HG03095 (cell line): ENCODE data around the gene ERGIC1.

Experiments
- ATAC-seq: cut with Tn5 transposase; IDR thresholded peaks from one replicate; pipeline ENCODE4 v1.9.1; 2021; ENCODE audit warnings: moderate library complexity; ENCODE audit not compliant: unreplicated experiment

The ERGIC1 gene

GRCh38 chr5:172940268-172941066 lies 106.4 kb downstream of the ERGIC1 start:
- no peak for ATAC-seq

- ATAC-seq = no peak
Measured at GRCh38 chr5:172941067-172941516, 107.0 kb downstream of the ERGIC1 start.

GRCh38 chr5:172942556-172942955 lies 108.5 kb downstream of the ERGIC1 start:
- ATAC-seq = no peak

- no peak for ATAC-seq
Measured at GRCh38 chr5:172943283-172943841, 109.3 kb downstream of the ERGIC1 start.

GRCh38 chr5:172943906-172944305 lies 109.9 kb downstream of the ERGIC1 start:
- ATAC-seq = no peak

DNA sequence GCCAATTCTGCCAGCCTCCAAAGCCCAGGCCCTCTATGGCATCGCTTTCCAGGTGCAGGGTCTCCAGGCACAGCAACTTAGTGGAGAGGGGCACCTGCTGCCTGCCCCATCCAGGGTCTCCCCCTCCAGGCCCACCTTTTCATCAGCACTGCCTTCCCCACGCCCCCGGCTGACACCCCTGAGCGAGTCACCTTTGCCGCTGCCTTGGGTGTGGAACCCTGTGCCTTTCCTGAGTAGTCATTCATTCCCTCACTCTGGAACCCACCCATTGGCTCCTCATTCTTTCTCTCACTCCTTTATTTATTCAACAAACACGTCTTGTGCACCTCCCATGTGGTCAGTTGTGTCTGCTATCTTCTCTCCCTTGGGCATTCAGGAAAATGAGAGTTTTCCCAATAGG lies 110.7 kb downstream of the ERGIC1 start:
- ATAC-seq = no peak

GRCh38 chr5:172945151-172945550 lies 111.1 kb downstream of the ERGIC1 start:
- ATAC-seq = no peak

GRCh38 chr5:172946146-172946545 lies 112.1 kb downstream of the ERGIC1 start:
- no peak for ATAC-seq

DNA sequence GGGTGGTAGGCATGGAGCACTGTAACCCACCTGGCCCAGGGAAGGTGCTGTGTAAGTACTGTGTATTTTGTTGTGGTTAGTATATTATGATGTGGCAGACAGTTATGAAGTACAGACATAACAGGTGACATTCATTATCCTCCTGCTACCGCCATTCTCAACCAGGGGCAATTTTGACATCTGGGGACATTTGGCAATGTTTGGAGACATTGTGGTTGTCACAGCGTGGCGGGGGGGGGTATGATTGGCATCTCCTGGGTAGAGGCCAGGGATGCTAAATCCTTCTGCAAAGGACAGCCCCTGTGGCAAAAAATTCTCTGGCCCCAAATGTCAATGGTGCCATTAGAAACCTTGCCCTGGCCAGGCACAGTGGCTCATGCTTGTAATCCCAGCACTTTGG lies 115.4 kb downstream of the ERGIC1 start:
- ATAC-seq = no peak

- no peak for ATAC-seq
Measured at GRCh38 chr5:172950176-172950965, 116.3 kb downstream of the ERGIC1 start.

- no peak for ATAC-seq
Measured at GRCh38 chr5:172951371-172952033, 117.5 kb downstream of the ERGIC1 start.

DNA sequence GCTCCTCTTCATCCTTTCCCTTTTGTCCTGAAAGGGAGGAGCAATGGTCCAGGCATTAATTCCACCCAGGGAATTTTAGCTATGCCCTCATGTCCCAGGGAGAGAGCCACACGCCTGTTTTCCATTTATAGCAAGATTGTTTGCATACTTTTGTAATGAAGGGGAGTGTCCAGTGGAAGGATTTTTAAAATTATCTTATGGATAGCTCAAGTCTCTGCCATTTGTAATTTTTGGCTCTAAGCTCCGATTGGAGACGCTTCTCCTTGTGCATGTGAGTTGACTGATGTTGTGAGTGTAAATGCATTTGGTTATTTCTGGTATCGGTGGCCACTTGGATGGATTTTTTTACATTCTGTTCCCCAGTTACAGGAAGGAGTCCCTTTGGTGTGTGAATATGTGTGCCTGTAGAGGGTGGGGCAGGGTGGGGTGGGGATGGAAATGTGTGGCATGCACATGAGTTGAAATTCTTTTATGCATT lies 118.0 kb downstream of the ERGIC1 start:
- no peak for ATAC-seq

GRCh38 chr5:172953776-172954675 lies 120.0 kb downstream of the ERGIC1 start:
- no peak for ATAC-seq

- ATAC-seq = no peak
Measured at GRCh38 chr5:172954751-172955159, 120.7 kb downstream of the ERGIC1 start.

DNA sequence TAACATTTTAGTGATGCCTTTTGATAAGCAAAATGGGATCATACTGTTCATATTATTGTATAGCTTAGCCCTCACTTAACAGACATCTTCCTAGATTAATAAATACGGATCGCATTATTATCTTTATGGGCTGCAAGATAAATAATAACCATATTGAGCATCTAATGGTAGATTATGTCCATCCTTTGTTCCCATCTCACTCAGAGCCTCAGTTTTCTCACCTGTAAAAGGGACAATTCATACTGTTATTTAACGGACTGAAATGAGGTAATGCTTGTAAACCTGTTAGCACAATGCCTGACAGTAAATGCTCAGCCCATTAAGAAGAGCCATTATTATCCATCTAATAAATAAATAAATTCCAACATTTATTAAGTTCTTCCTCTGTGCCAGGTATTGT lies 122.2 kb downstream of the ERGIC1 start:
- ATAC-seq = no peak

- no peak for ATAC-seq
Measured at GRCh38 chr5:172956936-172957335, 122.9 kb downstream of the ERGIC1 start.

DNA sequence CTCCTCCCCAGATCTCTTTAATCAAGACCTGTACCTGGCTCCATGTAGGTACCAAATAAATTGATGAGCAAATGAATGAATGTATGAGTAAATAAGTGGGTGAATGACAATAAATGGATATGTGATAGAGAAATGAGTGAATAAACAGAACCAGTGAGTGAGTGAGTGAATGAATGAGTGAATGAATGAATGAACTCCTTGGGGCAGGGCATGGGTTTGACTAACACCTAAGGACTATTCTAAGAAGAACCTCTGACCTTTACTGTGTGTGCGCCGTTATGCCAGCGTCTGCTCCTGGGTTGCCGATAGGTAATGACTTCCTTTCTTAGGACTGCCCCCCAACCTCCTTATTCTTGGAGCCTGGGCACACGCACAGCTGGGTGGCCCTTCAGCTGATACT lies 123.4 kb downstream of the ERGIC1 start:
- ATAC-seq = no peak

DNA sequence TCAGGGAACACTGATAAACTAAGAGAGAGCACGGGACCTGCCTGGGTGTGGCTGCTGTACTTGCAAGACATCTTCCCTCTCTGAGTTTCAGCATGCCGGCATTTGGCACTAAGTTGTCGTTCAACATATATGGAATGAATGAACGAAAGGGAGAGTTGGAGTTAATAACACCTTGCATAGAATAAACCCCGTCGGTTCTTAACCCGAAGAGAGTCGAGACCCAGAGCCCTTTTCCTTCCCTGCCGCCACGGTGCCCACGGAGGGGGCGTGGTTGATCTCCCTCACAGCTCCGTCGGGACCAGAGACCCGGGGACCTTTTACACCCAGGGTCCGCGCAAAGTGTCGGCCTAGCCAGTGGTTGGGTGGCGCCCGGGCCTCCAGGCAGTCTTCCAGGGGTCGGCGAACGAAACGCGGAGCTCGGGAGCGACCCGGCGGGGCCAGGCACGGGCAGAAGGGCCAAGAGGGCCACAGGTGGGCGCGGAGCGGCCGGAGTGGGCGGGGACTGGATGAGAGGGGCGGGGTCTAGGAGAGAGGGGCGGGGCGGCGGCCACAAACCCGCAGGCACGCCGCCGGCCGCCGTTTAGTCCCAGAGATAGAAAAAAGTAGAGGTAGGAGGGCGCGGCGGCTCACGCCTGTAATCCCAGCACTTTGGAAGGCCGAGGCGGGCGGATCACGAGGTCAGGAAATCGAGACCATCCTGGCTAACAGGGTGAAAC lies 124.4 kb downstream of the ERGIC1 start:
- peak; percentile 54 for ATAC-seq
